ENCODE data around the gene UBA6. TPM values are rescaled to one million over a fixed set of nuclear protein-coding genes. Genes with fewer than 3 reads are reported as not detected.

UBA6 gene
- total RNA-seq, 1 experiment from 2014 or later = 72.2 TPM

DNA sequence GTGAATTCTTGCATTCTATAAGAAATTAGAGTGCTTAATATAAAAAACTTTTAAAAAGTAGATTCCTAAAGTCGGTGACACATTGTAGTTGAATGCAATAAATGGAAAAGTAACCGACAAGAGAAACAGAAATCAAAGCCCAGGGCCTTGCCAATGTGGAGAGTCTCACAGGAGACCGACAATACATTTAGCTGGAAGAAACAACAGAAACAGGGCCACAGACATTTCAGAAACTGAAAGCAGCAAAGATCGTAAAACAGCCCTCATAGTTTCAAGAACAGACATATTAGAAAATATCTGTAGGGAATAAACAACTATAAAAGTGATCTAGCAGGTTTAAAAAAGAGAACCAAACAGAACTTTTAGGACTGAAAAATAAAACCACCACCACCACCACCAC, 92.9 kb downstream of the UBA6 start:
- H3K4me3 Mint-ChIP-seq = no peak overlapping the region
- H3K23ac ChIP-seq (ENCODE audit: insufficient read length, low read depth, low read length) = no peak overlapping the region
- no CpG with 5 or more reads among the region's 4 CpGs for WGBS (ENCODE audit: extremely low coverage, insufficient read length, low lambda C conversion rate)
- H3K23me2 ChIP-seq (ENCODE audit: insufficient read length, low read depth, low read length, poor library complexity, severe bottlenecking) = no peaks in the 10 kb centered on the region
- no peak overlapping the region for H3K14ac ChIP-seq (ENCODE audit: insufficient read depth, low read length)
- no peak overlapping the region for H3K27ac ChIP-seq (ENCODE audit: insufficient read length, low read depth, low read length)
- peaks cover 3 to 8% (median 5%) of the 10 kb centered on the region in 3 experiments; a peak in 6 of 7 replicates for H3K36me3 Mint-ChIP-seq (ENCODE audit: insufficient read depth in 1 of 3, low read depth in 3 of 3)
- H2AFZ ChIP-seq (ENCODE audit: low read length) = no peak overlapping the region
- no peak overlapping the region for H2BK5ac ChIP-seq (ENCODE audit: insufficient read length, low read length)
- H3K27me3 ChIP-seq (ENCODE audit: insufficient read depth, low read length) = no peaks in the 10 kb centered on the region
- no peak overlapping the region for H3K56ac ChIP-seq (ENCODE audit: insufficient read length, low read depth, low read length)
- no peak overlapping the region for H3K18ac ChIP-seq (ENCODE audit: insufficient read length, low read depth, low read length)
- no peak overlapping the region for H3K27ac Mint-ChIP-seq
- H4K91ac ChIP-seq (ENCODE audit: insufficient read length, low read depth, low read length) = no peak overlapping the region
- H4K20me1 ChIP-seq (ENCODE audit: control insufficient read depth, insufficient read depth, insufficient read length) = no peaks in the 10 kb centered on the region
- H3K9me3 Mint-ChIP-seq = peaks cover 0 to 2% of the 10 kb centered on the region in 2 experiments; a peak in 4 of 5 replicates
- no peak overlapping the region for H3K4ac ChIP-seq (ENCODE audit: low read depth, low read length)
- no peaks in the 10 kb centered on the region; a peak in 1 of 4 replicates for H3K4me1 Mint-ChIP-seq
- no peak overlapping the region for H2AK5ac ChIP-seq (ENCODE audit: insufficient read length, low read length)
- no peak overlapping the region for H3K9ac ChIP-seq (ENCODE audit: extremely low read depth, insufficient read length, low read length)
- H4K5ac ChIP-seq (ENCODE audit: insufficient read length, low read depth, low read length) = no peak overlapping the region
- no peaks in the 10 kb centered on the region for H3K9me3 ChIP-seq (ENCODE audit: control insufficient read depth, low read depth, low read length)
- H2BK20ac ChIP-seq (ENCODE audit: low read depth, low read length, poor library complexity, severe bottlenecking) = no peak overlapping the region
- no peak overlapping the region for H3K4me2 ChIP-seq (ENCODE audit: insufficient read depth, insufficient read length, low read length)
- no peaks in the 10 kb centered on the region for H3K4me1 ChIP-seq (ENCODE audit: insufficient read depth, low read length)
- no peak overlapping the region for H4K8ac ChIP-seq (replicated peaks; ENCODE audit: insufficient read length, low read depth, low read length)
- H3K79me1 ChIP-seq (ENCODE audit: insufficient read depth, low read depth, low read length, poor library complexity, severe bottlenecking) = no peaks in the 10 kb centered on the region
- TF ChIP-seq CTCF (conservative IDR thresholded peaks at IDR 0.05) = no peak
- H2BK12ac ChIP-seq (ENCODE audit: insufficient read length, low read depth, low read length) = no peak overlapping the region
- H3K79me2 ChIP-seq (ENCODE audit: insufficient read depth, low read length) = no peaks in the 10 kb centered on the region
- H3K27me3 Mint-ChIP-seq (ENCODE audit: low read depth) = no peaks in the 10 kb centered on the region
- no peak overlapping the region for H2BK120ac ChIP-seq (ENCODE audit: low read depth, low read length, poor library complexity, severe bottlenecking)
- H3T11ph ChIP-seq (ENCODE audit: low read length) = no peak overlapping the region
- no peak for DNase-seq
- H2BK15ac ChIP-seq (ENCODE audit: low read depth, low read length) = no peak overlapping the region

Data from H9 (cell line).